Lower leg skin (tissue), 3 donors: ENCODE results near the gene ANKRD34A.

Experiments used
- CTCF ChIP-seq, 3 donors: fragments of 450-650 bp; IDR thresholded peaks; one replicate each; pipeline ENCODE4 v1.5.1; 2016; ENCODE audit warnings: antibody characterized with exemption in 3 of 3, mild to moderate bottlenecking in 3 of 3, moderate library complexity in 2 of 3
- POLR2A ChIP-seq, 2 donors: fragments of 450-650 bp; IDR thresholded peaks; one replicate each; pipeline ENCODE4 v1.6.1; 2016 to 2017; ENCODE audit warnings: antibody characterized with exemption in 2 of 2, mild to moderate bottlenecking in 1 of 2, moderate library complexity in 1 of 2

- TF ChIP-seq CTCF (IDR thresholded peaks at IDR 0.05) (no peak), POLR2A (IDR thresholded peaks at IDR 0.05) (no peak)
These were observed 21.5 kb downstream of the ANKRD34A start for GRCh38 chr1:145942871-145943270.
